Activated T-cell treated with anti-CD3 and anti-CD28 coated beads for 48 hours (primary cell): ENCODE measurements around the gene SPINK8.
"Not testable (repeated sequence)": the region's sequence is repeated elsewhere in the genome, so short reads cannot be mapped to it uniquely, and the experiment has no call there.

ENCODE experiments used
- DNase-seq: peaks from one replicate; pipeline ENCODE4 v3.0.0-alpha.2; 2020; ENCODE audit warnings: low read depth

The SPINK8 gene

DNA sequence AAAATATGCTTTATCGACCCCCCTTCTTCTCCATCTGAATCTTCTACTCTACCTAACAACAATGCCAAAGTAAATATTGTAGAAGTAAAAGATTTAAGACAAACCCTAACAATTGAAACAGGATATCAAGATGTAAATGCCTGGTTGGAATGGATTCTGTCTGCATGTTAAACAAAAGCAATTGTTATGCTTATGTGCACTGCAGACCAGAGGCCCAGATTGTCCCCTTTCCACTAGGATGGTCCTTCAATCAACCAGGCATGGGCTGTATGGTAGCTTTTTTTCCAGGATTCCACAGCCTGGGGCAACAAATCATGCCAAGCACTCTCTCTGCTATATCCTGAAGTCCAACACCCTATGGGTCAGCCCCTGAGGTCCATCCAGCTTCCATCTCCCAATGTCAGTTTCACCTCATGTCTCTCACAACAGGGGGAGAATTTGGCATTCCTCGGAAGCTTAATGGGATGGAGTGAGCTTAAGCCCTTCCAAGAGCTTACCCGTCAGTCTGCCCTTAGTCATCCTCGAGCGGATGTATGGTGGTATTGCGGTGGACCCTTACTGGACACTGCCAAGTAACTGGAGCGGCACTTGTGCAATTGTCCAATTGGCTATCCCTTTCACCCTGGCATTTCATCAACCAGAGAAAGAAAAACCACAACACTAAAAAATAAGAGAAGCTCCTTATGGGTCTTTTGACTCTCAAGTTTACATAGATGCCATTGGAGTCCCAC lies 56.4 kb downstream of the SPINK8 start:
- DNase-seq = no peak

- no peak for DNase-seq
These were observed 58.0 kb downstream of the SPINK8 start for GRCh38 chr3:48275287-48276027.

DNA sequence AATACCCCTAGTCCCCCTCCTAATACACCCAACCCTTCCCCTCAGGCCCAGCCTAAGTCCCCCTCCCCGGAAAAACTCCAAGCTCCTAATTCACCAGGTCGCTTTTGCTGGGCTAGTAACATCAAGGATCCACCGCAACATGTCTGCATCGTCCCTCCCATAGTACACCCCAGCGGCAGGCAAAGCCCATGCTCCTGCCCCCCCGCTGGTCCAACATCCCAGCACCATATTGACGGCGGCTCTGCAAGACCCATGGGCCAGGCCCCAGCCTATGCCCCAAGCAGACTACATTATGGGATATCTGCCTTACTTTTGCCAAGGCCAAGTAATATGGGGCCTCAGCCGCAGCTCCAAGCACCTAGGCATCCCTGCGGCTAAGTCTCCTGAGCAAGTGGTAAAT lies 59.0 kb downstream of the SPINK8 start:
- DNase-seq = no peak

GRCh38 chr3:48273594-48274211 lies 59.8 kb downstream of the SPINK8 start:
- peak; percentile 27 for DNase-seq

DNA sequence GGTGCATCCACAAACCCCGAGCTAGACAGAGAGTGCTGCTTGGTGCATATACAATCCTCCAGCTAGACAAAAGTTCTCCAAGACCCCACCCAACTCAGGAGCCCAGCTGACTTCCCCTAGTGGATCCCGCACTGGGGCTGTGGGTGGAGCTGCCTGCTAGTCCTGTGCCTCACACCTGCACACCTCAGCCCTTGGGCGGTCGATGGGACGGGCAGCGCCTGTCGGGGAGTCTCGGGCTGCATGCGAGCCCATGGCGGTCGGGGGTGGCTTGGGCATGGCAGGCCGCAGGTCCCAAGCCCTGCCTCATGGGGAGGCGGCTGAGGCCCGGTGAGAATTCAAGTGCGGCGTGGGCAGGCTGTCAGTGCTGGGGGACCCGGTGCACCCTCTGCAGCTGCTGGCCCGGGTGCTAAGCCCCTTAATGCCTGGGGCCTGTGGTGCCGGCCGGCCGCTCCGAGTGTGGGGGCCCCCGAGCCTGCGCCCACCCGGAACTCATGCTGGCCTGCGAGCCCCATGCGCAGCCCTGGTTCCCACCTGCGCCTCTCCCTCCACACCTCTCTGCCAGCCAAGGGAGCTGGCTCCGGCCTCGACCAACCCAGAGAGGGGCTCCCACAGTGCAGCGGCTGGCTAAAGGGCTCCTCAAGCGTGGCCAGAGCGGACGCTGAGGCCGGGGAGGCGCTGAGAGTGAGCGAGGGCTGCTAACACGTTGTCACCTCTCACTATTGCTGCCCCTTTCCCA lies 61.5 kb downstream of the SPINK8 start:
- DNase-seq = no peak

- DNase-seq = not testable (repeated sequence)
These were observed 62.2 kb downstream of the SPINK8 start for GRCh38 chr3:48271223-48271622.

DNA sequence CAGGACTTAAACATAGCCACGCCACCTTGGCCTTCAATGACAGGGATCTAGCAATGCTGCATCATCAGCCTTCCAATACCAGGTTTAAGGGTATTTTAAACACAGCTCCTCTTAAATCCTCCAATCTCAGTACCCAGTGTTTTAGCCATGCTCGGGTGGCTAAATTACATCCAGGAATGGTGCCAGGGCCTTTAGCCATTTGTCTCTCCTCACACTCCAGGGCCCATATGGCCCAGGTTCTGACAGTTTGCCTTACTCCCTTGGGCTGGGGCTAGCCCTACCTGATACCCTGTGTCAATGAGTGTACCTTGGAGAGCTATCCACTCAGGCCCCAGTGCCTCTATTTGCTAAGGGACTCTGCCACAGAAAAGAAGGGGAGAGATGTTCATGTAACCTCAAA lies 63.2 kb downstream of the SPINK8 start:
- DNase-seq = no peak

DNA sequence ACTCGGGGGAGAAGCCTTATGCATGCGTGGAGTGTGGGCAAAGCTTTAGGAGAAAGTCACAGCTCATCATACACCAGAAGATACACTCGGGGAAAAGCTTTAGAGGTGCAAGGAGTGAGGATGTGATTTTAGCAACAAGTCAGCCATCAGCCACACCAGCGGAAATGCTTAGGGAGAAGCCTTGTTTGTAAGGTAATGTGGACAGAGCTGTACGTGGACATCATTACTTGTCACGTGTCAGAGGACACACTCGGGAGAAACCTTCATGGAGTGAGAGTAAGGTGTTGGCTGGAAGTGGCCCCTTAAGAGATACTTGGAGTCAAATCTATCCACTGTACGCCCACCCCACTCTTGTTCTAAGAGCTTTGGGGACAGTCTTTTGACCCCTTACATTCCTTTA lies 63.9 kb downstream of the SPINK8 start:
- DNase-seq = no peak

DNA sequence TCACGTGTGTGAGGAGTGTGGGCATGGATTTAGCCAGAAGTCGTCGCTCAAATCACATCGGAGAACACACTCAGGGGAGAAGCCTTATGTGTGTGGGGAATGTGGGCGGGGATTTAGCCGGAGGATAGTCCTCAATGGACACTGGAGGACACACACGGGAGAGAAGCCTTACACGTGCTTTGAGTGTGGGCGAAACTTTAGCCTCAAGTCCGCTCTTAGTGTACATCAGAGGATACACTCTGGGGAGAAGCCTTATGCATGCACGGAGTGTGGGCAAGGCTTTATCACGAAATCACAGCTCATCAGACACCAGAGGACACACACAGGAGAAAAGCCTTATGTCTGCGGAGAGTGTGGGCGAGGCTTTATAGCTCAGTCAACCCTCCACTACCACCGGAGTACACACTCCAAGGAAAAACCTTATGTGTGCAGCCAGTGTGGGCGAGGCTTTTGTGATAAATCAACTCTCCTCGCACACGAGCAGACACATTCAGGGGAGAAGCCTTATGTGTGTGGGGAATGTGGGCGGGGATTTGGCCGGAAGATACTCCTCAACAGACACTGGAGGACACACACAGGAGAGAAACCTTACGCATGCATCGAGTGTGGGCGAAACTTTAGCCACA lies 64.4 kb downstream of the SPINK8 start:
- peak; percentile 61 for DNase-seq

- peak; percentile 80 for DNase-seq
These were observed 65.0 kb downstream of the SPINK8 start for GRCh38 chr3:48268381-48268935.

DNA sequence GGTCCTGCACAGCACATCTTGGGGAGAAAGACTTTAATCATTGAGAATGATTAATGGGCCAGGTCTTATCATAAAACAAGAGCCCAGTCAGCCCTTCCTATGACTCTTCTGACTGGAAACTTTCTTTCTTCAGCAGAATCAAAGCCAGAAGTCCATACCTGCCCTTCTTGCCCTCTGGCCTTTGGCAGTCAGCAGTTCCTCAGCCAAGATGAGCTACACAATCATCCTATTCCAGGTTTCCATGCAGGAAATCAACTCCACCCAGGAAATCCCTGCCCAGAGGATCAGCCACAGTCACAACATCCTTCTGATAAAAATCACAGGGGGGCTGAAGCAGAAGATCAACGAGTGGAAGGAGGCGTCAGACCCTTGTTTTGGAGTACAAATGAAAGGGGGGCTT lies 65.7 kb downstream of the SPINK8 start:
- no peak for DNase-seq

DNA sequence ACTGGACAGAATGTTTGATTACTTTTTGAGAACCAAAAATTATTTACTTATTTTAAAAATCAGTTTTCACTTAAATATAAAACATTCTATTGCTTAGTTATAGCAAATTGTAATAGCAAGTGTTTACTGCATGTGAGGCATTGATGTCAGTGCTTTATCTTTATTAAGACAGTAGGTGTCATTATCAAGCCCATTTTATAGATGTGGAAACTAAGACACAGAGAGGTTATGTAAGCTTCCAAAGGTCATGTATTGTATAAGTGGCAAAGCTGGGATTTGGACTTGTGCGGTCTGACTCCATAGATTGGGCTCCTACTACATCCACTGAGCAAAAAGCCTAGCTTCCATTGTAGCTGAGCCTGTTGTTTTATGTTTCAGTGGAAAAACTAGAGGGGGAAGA lies 74.9 kb downstream of the SPINK8 start:
- no peak for DNase-seq
